ENCODE measurements around the gene CNTFR. TPM values are rescaled to one million over a fixed set of nuclear protein-coding genes. Genes with fewer than 3 reads are reported as not detected.
"Not testable (repeated sequence)": the region's sequence is repeated elsewhere in the genome, so short reads cannot be mapped to it uniquely, and the experiment has no call there.

CNTFR gene, protein sequence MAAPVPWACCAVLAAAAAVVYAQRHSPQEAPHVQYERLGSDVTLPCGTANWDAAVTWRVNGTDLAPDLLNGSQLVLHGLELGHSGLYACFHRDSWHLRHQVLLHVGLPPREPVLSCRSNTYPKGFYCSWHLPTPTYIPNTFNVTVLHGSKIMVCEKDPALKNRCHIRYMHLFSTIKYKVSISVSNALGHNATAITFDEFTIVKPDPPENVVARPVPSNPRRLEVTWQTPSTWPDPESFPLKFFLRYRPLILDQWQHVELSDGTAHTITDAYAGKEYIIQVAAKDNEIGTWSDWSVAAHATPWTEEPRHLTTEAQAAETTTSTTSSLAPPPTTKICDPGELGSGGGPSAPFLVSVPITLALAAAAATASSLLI
- 2.3 and 2.7 TPM in 2 replicates for total RNA-seq
- long read RNA-seq = 0 reads

DNA sequence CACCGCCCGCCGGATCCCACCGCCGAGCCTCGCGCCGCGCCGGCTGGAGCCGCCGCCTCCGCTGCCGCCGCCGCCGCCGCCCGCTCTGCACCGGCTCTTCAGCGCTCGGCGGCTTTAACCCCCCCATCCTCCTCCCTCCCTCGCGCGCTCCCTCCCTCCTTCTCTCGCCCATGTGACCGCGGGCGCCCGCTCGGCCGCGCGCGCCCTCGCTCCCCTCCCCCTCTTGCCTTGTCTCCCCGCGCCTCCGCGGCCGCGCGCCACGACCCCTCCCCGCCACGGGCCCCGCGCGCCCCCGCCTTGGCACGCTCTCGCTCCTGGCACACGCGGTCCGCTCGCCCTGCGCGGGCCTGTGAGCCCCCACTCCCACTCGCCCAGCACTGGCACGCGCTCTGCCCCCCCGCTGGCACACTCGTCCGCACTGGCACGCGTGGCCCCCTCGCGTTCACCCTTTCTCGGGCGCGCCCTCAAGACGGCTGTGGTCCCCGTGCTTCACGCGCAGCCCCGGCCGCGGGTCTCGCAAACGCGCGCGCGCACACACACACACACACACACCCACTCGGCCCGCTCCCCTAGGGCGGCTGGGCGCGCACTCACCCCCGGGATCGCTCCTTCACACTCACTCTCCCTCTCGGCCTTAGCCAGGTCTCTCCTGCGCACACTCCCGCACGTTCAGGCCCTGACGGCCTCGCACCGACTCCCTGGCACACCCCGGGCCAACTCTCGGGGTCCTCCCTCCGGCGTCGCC is at the start of gene CNTFR:
TSS of gene CNTFR (minus strand) at position 89 of the 745 bp plus-strand sequence. CDS start 20,743 bp downstream, outside the sequence.
- Mint-ChIP-seq H3K36me3 (ENCODE audit: insufficient read depth) (no peaks in the 10 kb centered on the region), H3K9me3 (ENCODE audit: low read depth) (no peaks in the 10 kb centered on the region), H3K27ac (peak within 1 kb of the TSS; percentile 32), H3K4me3 (ENCODE audit: low read depth) (peak within 1 kb of the TSS; percentile 71), H3K4me1 (ENCODE audit: low read depth) (peaks cover 13% of the 10 kb centered on the region), H3K27me3 (peaks cover 86% of the 10 kb centered on the region)
- no peak for DNase-seq (ENCODE audit: low spot score, unreplicated experiment)
- TF ChIP-seq, protein P1, sequence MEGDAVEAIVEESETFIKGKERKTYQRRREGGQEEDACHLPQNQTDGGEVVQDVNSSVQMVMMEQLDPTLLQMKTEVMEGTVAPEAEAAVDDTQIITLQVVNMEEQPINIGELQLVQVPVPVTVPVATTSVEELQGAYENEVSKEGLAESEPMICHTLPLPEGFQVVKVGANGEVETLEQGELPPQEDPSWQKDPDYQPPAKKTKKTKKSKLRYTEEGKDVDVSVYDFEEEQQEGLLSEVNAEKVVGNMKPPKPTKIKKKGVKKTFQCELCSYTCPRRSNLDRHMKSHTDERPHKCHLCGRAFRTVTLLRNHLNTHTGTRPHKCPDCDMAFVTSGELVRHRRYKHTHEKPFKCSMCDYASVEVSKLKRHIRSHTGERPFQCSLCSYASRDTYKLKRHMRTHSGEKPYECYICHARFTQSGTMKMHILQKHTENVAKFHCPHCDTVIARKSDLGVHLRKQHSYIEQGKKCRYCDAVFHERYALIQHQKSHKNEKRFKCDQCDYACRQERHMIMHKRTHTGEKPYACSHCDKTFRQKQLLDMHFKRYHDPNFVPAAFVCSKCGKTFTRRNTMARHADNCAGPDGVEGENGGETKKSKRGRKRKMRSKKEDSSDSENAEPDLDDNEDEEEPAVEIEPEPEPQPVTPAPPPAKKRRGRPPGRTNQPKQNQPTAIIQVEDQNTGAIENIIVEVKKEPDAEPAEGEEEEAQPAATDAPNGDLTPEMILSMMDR (IDR thresholded peaks at IDR 0.05; ENCODE audit: unreplicated experiment) = no peak

DNA sequence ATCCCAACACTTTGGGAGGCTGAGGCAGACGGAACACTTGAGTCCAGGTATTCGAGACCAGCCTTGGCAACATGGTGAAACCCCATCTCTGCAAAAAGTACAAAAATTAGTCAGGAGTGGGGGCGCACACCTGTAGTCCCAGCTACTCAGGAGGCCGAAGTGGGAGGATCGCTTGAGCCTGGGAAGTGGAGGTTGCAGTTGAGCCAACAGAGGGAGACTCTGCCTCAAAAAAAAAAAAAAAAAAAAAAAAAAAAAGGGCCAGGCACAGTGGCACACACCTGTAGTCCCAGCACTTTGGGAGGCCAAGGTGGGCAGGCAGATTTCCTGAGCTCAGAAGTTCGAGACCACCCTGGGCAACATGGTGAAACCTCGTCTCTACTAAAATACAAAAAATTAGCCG is 49.8 kb upstream of the CNTFR start:
- not testable (repeated sequence) for H3K27ac Mint-ChIP-seq; DNase-seq (ENCODE audit: low spot score, unreplicated experiment); H3K36me3 Mint-ChIP-seq (ENCODE audit: insufficient read depth); H3K4me3 Mint-ChIP-seq (ENCODE audit: low read depth); H3K27me3 Mint-ChIP-seq; H3K9me3 Mint-ChIP-seq (ENCODE audit: low read depth)
- H3K4me1 Mint-ChIP-seq (ENCODE audit: low read depth) = peaks cover 11% of the 10 kb centered on the region

DNA sequence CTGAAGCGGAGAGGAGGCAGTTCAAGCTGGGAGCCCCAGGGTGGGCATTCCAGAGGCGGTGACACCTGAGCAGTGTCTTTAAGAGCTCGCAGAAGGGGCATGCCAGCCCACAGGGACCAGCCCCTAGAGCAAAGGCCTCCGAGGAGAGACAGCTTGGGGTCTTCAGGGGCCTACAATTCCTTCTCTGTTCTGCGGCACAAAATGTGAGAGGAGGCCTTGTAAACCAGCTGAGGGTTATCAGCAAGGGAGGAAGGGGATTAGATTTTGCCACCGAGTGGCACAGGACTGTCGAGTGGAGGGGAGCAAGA is 48.6 kb upstream of the CNTFR start:
- peak overlapping the region; percentile 94 for H3K27ac Mint-ChIP-seq
- H3K4me1 Mint-ChIP-seq (ENCODE audit: low read depth) = peaks cover 10% of the 10 kb centered on the region
- TF ChIP-seq, protein P1 (IDR thresholded peaks at IDR 0.05; ENCODE audit: unreplicated experiment) = no peak
- H3K9me3 Mint-ChIP-seq (ENCODE audit: low read depth) = no peaks in the 10 kb centered on the region
- no peak for DNase-seq (ENCODE audit: low spot score, unreplicated experiment)
- H3K36me3 Mint-ChIP-seq (ENCODE audit: insufficient read depth) = peaks cover 5% of the 10 kb centered on the region
- H3K4me3 Mint-ChIP-seq (ENCODE audit: low read depth) = peak overlapping the region; percentile 77
- H3K27me3 Mint-ChIP-seq = no peaks in the 10 kb centered on the region

DNA sequence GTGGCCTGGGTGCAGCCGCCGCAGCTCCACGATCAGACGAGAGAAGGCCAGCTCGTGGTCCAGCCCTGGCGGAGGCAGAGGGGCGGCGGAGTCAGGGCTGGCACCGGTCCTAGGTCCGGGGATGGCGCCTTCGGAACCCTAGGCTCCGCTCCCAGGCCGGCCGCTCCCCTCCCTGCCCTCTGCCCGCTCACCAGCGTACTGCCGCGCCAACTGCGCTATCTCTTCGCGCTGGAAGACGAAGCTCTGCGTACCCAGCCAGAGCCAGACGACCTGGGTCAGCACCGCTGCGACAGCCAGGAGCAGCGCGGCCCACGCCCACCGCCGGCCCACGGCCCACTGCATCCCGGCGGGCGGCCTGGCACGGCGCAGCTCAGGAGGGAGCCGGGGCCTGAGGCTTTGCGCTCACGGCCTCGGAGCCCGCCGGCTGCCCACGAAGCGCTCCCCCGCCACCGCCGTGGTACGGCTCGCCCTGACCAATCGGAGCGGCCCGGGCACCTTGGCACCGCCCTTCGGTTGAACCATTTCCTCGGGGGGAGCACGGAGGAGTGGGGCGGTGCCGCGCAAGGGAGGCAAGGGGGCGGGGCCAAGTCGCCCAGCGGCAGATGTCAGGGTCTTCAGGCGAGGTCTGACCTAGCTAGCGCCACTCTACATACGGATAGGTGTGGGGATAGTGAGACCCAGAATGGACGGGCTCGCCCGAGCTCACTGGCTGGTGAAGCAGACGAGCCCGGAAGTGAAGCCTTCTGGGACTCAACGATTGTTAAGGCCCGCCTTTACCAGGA is 48.0 kb upstream of the CNTFR start, which contains the start of gene SIGMAR1:
TSS of gene SIGMAR1 (minus strand) at position 432 of the 782 bp plus-strand sequence. CDS start at position 342, 90 bp downstream.
- peaks cover 5% of the 10 kb centered on the region for H3K36me3 Mint-ChIP-seq (ENCODE audit: insufficient read depth)
- H3K4me3 Mint-ChIP-seq (ENCODE audit: low read depth) = peak within 1 kb of the TSS; percentile 77
- peak; percentile 89 for DNase-seq (ENCODE audit: low spot score, unreplicated experiment)
- TF ChIP-seq, protein P1 (IDR thresholded peaks at IDR 0.05; ENCODE audit: unreplicated experiment) = no peak
- peak within 1 kb of the TSS; percentile 94 for H3K27ac Mint-ChIP-seq
- peaks cover under 1% of the 10 kb centered on the region for H3K27me3 Mint-ChIP-seq
- H3K9me3 Mint-ChIP-seq (ENCODE audit: low read depth) = no peaks in the 10 kb centered on the region
- H3K4me1 Mint-ChIP-seq (ENCODE audit: low read depth) = peaks cover 10% of the 10 kb centered on the region

DNA sequence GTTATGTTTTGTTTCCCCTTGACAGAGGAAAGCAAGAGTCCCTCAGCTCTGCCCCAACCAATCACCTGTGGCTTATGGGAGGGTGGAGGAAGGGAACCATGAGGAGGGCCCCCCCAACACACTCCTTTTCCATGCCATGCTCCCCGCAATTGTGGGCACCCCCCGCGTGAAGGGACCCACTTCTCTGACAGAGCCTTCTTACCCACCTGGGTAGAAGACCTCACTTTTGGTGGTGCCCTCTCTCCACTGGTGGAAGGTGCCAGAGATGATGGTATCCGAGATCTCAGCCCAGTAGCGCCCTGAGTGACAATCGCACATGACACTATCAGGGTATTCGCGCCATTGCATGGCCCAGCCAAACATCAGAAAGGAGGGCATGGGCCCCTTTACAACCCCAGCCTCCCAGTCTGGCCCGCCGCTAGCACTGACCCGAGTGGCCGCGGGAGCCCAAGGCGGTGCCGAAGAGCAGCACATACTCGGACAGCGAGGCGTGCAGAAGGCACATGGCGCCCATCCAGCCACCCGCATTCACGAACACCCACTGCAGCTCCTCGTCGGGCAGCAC is 47.3 kb upstream of the CNTFR start:
- TF ChIP-seq, protein P1 (IDR thresholded peaks at IDR 0.05; ENCODE audit: unreplicated experiment) = no peak
- H3K27me3 Mint-ChIP-seq = peaks cover 5% of the 10 kb centered on the region
- H3K27ac Mint-ChIP-seq = no peak overlapping the region
- H3K4me3 Mint-ChIP-seq (ENCODE audit: low read depth) = peak overlapping the region; percentile 77
- H3K9me3 Mint-ChIP-seq (ENCODE audit: low read depth) = no peaks in the 10 kb centered on the region
- no peak for DNase-seq (ENCODE audit: low spot score, unreplicated experiment)
- peaks cover 5% of the 10 kb centered on the region for H3K36me3 Mint-ChIP-seq (ENCODE audit: insufficient read depth)
- peaks cover 10% of the 10 kb centered on the region for H3K4me1 Mint-ChIP-seq (ENCODE audit: low read depth)
